IPS DF 6.9 (cell line): ENCODE results near the gene ZNF432.

Source experiments
- DNase-seq: peaks from one replicate; pipeline ENCODE4 v3.0.0-alpha.2; 2013; ENCODE audit warnings: low read depth, low spot score
- H3K27ac ChIP-seq: one replicate; pipeline ENCODE4 v1.5.1; 2013; ENCODE audit warnings: low read length, control low read depth
- H3K27me3 ChIP-seq: 2 replicates; pipeline ENCODE4 v1.6.1; 2013; ENCODE audit warnings: mild to moderate bottlenecking, low read length; ENCODE audit not compliant: control insufficient read depth, insufficient read depth
- H3K36me3 ChIP-seq: 2 replicates; pipeline ENCODE4 v1.6.1; 2013; ENCODE audit warnings: low read length; ENCODE audit not compliant: control insufficient read depth, insufficient read depth
- H3K4me1 ChIP-seq: 2 replicates; pipeline ENCODE4 v1.6.1; 2013; ENCODE audit warnings: low read length; ENCODE audit not compliant: control insufficient read depth, insufficient read depth
- H3K4me3 ChIP-seq: 2 replicates; pipeline ENCODE4 v1.5.1; 2013; ENCODE audit warnings: mild to moderate bottlenecking, low read length
- H3K9me3 ChIP-seq: 2 replicates; pipeline ENCODE4 v1.6.1; 2013; ENCODE audit warnings: low read length, inconsistent platforms; ENCODE audit not compliant: control insufficient read depth, insufficient read depth
- WGBS: extraction: QIAGEN DNeasy Blood & Tissue Kit; methylation state at CpG from one replicate; pipeline ENCODE4 v1.1.7; 2013; ENCODE audit warnings: mixed read lengths, missing lambda C conversion rate; ENCODE audit not compliant: insufficient read length, insufficient coverage; 5-methylcytosine and 5-hydroxymethylcytosine counted together

Gene ZNF432

DNA sequence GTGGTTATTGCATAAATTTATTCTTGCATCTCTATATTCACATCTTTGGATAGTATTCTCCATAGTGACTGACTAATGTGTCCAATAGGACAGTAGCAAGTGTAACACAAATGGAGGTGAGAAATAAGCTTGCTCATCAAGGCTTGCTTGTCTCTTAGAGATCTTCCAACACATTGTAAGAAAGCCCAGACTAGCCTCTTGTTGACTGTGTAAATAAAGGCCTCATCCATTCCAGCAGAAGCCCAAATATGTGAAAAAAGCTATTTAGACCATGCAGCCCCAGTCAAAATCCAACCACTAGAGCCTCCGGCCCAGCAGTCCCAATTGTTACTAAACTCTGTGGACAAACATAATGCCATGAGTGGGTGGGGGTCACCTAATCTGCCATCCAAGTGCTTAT, 38.0 kb downstream of the ZNF432 start:
- H3K9me3 ChIP-seq, result no peaks in the 10 kb centered on the region
- H3K4me3 ChIP-seq, result no peak overlapping the region
- no peak for DNase-seq
- H3K4me1 ChIP-seq, result no peaks in the 10 kb centered on the region
- H3K36me3 ChIP-seq, result peaks cover 5% of the 10 kb centered on the region; the same call in 1 of the 2 replicates
- WGBS, result no CpG with 5 or more reads among the region's 1 CpG
- no peak overlapping the region for H3K27ac ChIP-seq
- H3K27me3 ChIP-seq, result no peaks in the 10 kb centered on the region

DNA sequence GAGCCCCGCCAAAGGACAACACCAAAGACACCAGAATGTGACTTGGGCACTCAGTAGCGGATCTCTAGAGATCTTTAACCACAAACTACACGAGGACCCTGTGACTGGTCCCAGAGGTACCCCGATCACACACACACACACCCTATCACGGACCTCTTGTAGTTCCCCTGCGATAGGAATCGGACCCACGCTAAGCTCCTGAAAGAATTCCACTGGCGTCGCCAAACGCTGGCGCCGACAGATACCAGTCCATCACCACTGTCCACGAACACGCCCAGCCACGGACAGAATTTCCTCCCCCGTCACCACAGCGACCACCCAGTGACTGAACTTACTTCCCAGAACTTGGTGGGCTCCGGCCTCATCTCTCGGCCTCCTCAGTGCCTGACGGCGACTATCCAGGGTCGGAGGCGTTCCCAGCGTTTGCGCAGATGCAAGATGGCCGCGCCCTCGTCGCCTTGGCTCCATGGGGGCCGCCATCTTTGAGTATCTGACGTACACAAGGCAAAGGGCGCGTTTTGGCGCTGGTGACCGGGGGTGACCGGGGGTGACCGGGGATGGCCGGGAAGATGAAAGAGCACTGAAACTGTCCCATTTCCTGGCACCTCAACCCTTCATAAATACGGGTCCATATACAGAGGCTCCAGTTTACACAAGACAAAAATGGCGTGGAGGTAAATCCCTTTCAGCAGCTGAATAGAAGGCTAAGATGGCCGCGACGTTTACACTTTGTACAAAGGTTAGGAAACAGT, 40.7 kb downstream of the ZNF432 start, which contains the start of gene ZNF615:
Gene ZNF615 (minus strand): TSS at position 406 of the 752 bp plus-strand sequence. CDS start 4,500 bp downstream, outside the sequence.
- H3K36me3 ChIP-seq, result 0 out of 2 replicates have a peak, but pooled peaks cover 2% of the 10 kb centered on the region
- H3K4me1 ChIP-seq, result no peaks in the 10 kb centered on the region
- no peaks in the 10 kb centered on the region for H3K9me3 ChIP-seq
- no CpG with 5 or more reads among the region's 44 CpGs for WGBS
- peak; percentile 67 for DNase-seq
- H3K27ac ChIP-seq, result no peak within 1 kb of the TSS
- no peaks in the 10 kb centered on the region for H3K27me3 ChIP-seq
- H3K4me3 ChIP-seq, result peak within 1 kb of the TSS; percentile 83

DNA sequence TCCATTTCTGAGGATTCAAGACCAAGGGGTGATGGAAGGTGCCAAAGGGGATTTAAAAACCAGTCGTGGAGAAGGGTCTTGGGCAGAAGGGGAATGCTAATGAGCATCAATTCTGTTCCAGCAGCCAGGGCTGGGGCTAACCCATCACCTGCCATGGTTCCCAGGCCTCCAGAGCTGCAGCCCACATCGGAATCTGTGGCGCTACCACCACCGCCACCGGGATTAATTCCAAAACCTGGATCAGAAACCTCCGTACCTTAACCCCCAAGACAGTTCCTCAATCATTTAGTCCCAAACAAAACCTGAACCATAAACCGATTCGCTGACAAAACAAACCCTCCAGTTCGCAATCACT, 41.2 kb downstream of the ZNF432 start:
- H3K27me3 ChIP-seq, result no peaks in the 10 kb centered on the region
- H3K9me3 ChIP-seq, result no peaks in the 10 kb centered on the region
- DNase-seq, result no peak
- H3K27ac ChIP-seq, result no peak overlapping the region
- WGBS, result no CpG with 5 or more reads among the region's 9 CpGs
- peak overlapping the region; percentile 83; the same call in 1 of the 2 replicates for H3K4me3 ChIP-seq
- no peaks in the 10 kb centered on the region for H3K36me3 ChIP-seq
- no peaks in the 10 kb centered on the region for H3K4me1 ChIP-seq

DNA sequence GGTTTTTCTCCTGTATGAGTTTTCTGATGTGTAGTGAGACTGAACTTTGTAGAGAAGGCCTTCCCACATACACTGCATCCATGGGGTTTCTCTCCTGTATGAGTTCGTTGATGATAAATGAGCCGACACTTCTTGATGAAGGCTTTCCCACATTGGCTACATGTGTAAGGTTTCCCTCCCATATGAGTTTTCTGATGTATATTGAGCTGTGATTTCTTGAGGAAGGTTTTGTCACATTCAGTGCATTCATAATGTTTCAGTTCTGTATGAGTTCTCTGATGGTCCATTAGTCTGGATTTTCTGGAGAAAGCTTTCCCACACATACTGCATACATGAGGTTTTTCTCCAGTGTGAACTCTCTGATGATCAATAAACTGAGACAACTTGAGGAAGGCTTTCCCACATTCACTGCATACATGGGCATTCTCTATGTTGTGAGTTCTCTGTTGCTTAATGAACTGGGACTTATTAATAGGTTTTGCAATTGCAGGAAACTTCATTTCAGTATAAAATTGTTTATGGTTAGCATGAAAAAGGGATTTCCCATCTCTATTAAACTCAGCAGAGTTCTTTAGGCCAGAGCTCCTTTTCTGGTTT, 54.5 kb downstream of the ZNF432 start:
- H3K4me3 ChIP-seq, result no peak overlapping the region
- peaks cover 15% of the 10 kb centered on the region; the same call in 1 of the 2 replicates for H3K36me3 ChIP-seq
- H3K27me3 ChIP-seq, result no peaks in the 10 kb centered on the region
- no peaks in the 10 kb centered on the region for H3K4me1 ChIP-seq
- no peak for DNase-seq
- WGBS, result no CpG with 5 or more reads among the region's 2 CpGs
- H3K27ac ChIP-seq, result no peak overlapping the region
- peaks cover 10% of the 10 kb centered on the region for H3K9me3 ChIP-seq

DNA sequence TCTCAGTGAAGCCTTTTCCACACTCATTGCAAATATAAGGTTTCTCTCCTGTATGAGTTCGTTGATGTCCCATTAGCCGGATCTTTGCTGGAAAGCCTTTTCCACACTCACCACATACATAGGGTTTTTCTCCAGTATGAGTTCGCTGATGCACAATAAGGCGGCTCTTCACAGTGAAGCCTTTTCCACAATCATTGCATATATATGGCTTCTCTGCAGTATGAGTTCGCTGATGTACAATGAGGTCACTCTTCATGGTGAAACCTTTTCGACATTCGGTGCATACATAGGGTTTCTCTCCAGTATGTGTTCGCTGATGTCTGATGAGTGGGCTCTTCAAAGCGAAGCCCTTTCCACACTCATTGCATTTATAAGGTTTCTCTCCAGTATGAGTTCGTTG, 55.2 kb downstream of the ZNF432 start:
- Histone ChIP-seq H3K27ac (no peak overlapping the region), H3K4me3 (no peak overlapping the region), H3K27me3 (no peaks in the 10 kb centered on the region), H3K9me3 (peaks cover 10% of the 10 kb centered on the region), H3K36me3 (peaks cover 15% of the 10 kb centered on the region; the same call in 1 of the 2 replicates), H3K4me1 (no peaks in the 10 kb centered on the region)
- DNase-seq, result no peak
- no CpG with 5 or more reads among the region's 10 CpGs for WGBS

DNA sequence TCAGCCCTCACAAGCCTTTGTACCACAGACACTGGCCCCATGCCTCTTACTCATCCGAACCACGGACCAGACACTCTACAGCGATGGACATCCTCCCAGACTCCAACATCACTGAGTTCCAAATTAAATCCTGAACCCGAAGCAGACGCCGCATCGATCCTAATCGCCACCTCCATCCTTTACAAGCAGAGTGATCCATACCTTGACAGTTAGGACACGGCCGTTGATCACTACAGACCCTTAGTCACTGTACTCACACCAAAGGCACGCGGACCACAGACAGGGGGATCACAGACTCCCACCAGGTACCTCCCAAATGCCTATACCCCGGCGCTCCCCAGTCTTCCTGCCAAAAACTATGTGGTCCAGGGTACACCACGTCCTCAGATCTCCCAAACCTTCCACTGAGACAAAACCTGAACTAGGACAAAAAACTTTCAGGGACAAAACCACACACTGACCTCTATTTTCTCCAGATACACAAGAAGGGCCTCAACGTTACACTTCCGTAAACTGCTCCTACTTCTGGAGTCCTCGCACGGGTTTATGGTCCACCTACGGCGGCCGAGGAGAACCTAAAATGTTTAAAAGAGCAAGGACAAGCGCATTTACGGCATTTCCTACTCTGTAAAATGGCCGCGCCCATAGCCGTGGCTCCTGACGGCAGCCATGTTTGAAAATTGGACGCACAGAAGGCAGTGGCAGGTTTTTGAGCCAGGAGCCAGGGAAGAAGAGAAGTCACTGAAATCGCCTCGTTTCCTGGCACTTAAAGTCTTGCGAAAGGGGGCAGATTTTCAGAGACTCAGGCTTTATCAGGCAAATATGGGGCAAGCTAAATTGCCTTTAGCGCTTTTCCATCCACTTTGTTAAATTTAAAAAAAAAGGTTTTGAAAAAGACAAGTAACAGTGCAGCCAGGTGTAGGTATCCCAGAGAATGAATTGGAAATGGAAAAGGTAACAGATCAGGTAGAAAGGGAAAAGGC, 62.0 kb downstream of the ZNF432 start, which contains the start of gene ZNF350:
Gene ZNF350 (minus strand): TSS at position 532 of the 983 bp plus-strand sequence. CDS start 12,480 bp downstream, outside the sequence.
- no peaks in the 10 kb centered on the region for H3K9me3 ChIP-seq
- H3K4me3 ChIP-seq, result peak within 1 kb of the TSS; percentile 77
- H3K4me1 ChIP-seq, result no peaks in the 10 kb centered on the region
- no peaks in the 10 kb centered on the region for H3K27me3 ChIP-seq
- WGBS, result no CpG with 5 or more reads among the region's 33 CpGs
- no peak within 1 kb of the TSS for H3K27ac ChIP-seq
- no peaks in the 10 kb centered on the region for H3K36me3 ChIP-seq
- DNase-seq, result peak; percentile 77

DNA sequence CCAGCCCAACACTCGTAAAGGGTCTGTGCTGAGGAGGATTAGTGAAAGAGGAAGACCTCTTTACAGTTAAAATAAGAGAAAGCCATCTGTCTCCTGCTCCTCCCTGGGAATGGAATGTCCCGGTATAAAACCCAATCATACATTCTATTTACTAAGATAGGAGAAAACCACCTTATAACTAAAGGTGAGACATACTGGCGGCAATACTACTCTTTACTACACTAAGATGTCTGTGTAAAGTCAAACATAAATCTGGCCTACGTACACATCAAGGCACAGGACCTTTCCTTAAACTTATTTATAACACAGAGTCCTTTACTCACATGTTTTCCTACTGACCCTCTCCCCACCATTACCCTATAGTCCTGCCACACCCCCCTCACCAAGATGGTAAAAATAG, 65.3 kb downstream of the ZNF432 start:
- Histone ChIP-seq H3K27me3 (no peaks in the 10 kb centered on the region), H3K36me3 (no peaks in the 10 kb centered on the region), H3K27ac (no peak overlapping the region), H3K4me3 (no peak overlapping the region), H3K4me1 (no peaks in the 10 kb centered on the region), H3K9me3 (no peaks in the 10 kb centered on the region)
- no CpG with 5 or more reads among the region's 4 CpGs for WGBS
- no peak for DNase-seq
